ENCODE data around the gene MYEOV. TPM values are rescaled to one million over a fixed set of nuclear protein-coding genes. Genes with fewer than 3 reads are reported as not detected.

MYEOV gene
- total RNA-seq, 1 experiment from 2014 or later = not detected

DNA sequence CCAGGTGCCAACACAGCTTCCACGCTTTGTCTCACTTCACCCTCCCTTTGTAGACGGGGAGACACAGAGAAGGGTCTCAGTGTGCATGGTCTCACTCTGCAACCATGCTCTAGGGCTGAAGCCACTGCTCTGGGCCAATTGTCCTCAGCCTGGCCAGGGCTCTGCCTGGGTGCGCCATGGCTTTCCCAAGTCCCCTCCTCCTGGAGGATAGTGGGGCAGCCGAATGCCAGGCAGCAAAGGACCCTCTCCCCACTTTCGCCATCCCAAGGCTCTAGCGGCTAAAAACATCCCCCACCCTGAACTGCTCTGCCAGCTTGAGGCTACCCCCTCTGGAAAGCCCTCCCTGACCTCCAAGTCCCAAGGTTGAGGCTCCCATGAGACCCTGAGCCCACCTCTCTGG lies 20.4 kb upstream of the MYEOV start:
- intact Hi-C loops (cut with micrococcal nuclease) = no loop called here
- peaks cover 7% of the 10 kb centered on the region for H3K9me3 Mint-ChIP-seq (ENCODE audit: unreplicated experiment)
- H3K27ac Mint-ChIP-seq (ENCODE audit: low read depth, unreplicated experiment) = no peak overlapping the region
- no peak for DNase-seq (ENCODE audit: unreplicated experiment)
- H3K4me3 Mint-ChIP-seq (ENCODE audit: unreplicated experiment) = no peak overlapping the region
- H3K36me3 Mint-ChIP-seq (ENCODE audit: insufficient read depth, unreplicated experiment) = no peaks in the 10 kb centered on the region
- H3K4me1 Mint-ChIP-seq (ENCODE audit: insufficient read depth, unreplicated experiment) = peaks cover 18% of the 10 kb centered on the region
- CTCF ChIA-PET = no interaction called here
- no TSS peak for BruUV-seq (replicated peaks)
- H3K27me3 Mint-ChIP-seq (ENCODE audit: insufficient read depth, unreplicated experiment) = no peaks in the 10 kb centered on the region
- TF ChIP-seq, protein P1, sequence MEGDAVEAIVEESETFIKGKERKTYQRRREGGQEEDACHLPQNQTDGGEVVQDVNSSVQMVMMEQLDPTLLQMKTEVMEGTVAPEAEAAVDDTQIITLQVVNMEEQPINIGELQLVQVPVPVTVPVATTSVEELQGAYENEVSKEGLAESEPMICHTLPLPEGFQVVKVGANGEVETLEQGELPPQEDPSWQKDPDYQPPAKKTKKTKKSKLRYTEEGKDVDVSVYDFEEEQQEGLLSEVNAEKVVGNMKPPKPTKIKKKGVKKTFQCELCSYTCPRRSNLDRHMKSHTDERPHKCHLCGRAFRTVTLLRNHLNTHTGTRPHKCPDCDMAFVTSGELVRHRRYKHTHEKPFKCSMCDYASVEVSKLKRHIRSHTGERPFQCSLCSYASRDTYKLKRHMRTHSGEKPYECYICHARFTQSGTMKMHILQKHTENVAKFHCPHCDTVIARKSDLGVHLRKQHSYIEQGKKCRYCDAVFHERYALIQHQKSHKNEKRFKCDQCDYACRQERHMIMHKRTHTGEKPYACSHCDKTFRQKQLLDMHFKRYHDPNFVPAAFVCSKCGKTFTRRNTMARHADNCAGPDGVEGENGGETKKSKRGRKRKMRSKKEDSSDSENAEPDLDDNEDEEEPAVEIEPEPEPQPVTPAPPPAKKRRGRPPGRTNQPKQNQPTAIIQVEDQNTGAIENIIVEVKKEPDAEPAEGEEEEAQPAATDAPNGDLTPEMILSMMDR (IDR thresholded peaks at IDR 0.05; ENCODE audit: unreplicated experiment) = no peak
- POLR2A ChIA-PET = interaction anchor here (1.0 kb wide), 1 partner anchor 60 kb away, joined by 3 read pairs; no protein-coding TSS in a partner anchor

DNA sequence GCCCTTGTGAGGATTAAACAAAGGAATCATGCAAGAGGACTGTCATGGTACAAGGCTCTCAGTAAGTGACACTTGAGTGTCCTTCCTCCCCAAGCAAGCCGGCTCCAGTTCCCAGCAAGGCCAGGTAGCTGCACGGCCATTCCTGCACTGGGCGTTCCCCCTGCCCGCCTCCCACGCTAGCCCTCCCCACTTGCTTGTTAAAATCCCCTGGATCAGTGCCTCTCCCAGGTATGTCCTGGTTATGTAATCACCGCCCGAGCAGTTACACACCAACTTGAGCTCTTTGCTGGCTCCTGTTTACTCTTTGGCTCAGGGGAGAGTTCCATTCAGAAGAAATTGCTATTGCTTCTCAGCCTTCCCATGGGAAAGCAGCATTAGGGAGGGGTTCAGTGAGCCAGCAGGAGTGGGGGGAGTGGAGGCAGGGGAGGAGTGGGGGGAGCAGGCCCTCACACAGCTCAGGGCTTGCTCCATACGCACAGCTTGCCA lies 19.4 kb upstream of the MYEOV start:
- ChIA-PET CTCF (interaction anchor here (0.6 kb wide), 1 partner anchor 155 kb away, joined by 3 read pairs; no protein-coding TSS in a partner anchor), POLR2A (interaction anchor here (0.5 to 1.3 kb wide), 17 partner anchors 12 to 673 kb away, joined by 3 to 11 read pairs (median 3); partner anchors contain the start of gene CCND1)
- H3K27me3 Mint-ChIP-seq (ENCODE audit: insufficient read depth, unreplicated experiment) = no peaks in the 10 kb centered on the region
- BruUV-seq (replicated peaks) = no TSS peak
- no peak overlapping the region for H3K4me3 Mint-ChIP-seq (ENCODE audit: unreplicated experiment)
- peak; percentile 90 for DNase-seq (ENCODE audit: unreplicated experiment)
- no peak overlapping the region for H3K27ac Mint-ChIP-seq (ENCODE audit: low read depth, unreplicated experiment)
- no peaks in the 10 kb centered on the region for H3K36me3 Mint-ChIP-seq (ENCODE audit: insufficient read depth, unreplicated experiment)
- intact Hi-C loops (cut with micrococcal nuclease) = no loop called here
- TF ChIP-seq, protein P1 (IDR thresholded peaks at IDR 0.05; ENCODE audit: unreplicated experiment) = no peak
- H3K4me1 Mint-ChIP-seq (ENCODE audit: insufficient read depth, unreplicated experiment) = peaks cover 18% of the 10 kb centered on the region
- H3K9me3 Mint-ChIP-seq (ENCODE audit: unreplicated experiment) = peaks cover 7% of the 10 kb centered on the region

DNA sequence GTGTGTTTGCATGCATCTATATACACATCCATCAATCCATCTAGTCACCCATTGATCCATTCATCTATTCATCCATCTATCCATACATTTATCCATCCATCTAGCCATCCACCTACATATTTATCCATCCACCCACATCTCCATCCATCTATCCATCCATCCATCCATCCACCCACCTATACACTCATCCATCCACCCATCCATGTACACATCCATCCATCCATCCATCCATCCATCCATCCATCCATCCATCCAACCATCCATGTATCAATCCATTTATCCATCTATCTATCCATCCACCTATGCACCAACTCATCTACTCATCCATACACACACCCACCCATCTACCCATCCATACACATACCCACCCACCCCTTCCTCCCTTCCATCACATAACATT lies 18.8 kb upstream of the MYEOV start:
- POLR2A ChIA-PET = interaction anchor here (0.7 to 1.3 kb wide), 10 partner anchors 12 to 672 kb away, joined by 3 to 11 read pairs (median 4); partner anchors contain the start of gene CCND1
- Mint-ChIP-seq H3K27ac (ENCODE audit: low read depth, unreplicated experiment) (no peak overlapping the region), H3K36me3 (ENCODE audit: insufficient read depth, unreplicated experiment) (no peaks in the 10 kb centered on the region), H3K9me3 (ENCODE audit: unreplicated experiment) (peaks cover 7% of the 10 kb centered on the region), H3K4me3 (ENCODE audit: unreplicated experiment) (no peak overlapping the region), H3K4me1 (ENCODE audit: insufficient read depth, unreplicated experiment) (peaks cover 18% of the 10 kb centered on the region), H3K27me3 (ENCODE audit: insufficient read depth, unreplicated experiment) (no peaks in the 10 kb centered on the region)
- TF ChIP-seq, protein P1 (IDR thresholded peaks at IDR 0.05; ENCODE audit: unreplicated experiment) = no peak
- BruUV-seq (replicated peaks) = no TSS peak
- DNase-seq (ENCODE audit: unreplicated experiment) = no peak
- CTCF ChIA-PET = no interaction called here
- intact Hi-C loops (cut with micrococcal nuclease) = no loop called here

DNA sequence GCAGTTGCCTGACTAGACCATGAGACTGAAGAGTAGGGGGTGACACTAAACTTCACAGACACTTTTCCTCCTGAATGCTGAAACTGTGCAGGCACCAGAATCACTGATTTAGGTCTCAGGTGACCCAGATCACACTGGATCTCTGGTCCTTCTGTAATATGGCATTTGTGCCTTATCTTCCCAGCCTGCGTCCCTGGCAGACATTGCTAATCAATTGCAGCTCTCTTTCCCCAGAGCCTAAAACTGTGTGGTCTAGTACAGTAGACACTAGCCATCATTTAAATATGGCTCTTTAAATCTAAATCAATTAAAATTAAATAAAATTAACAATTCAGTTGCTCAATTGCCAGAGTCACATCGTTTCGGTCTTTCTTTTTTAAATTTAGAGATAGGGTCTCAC lies 17.8 kb upstream of the MYEOV start:
- no peak overlapping the region for H3K4me3 Mint-ChIP-seq (ENCODE audit: unreplicated experiment)
- no peak overlapping the region for H3K27ac Mint-ChIP-seq (ENCODE audit: low read depth, unreplicated experiment)
- ChIA-PET CTCF (interaction anchor here (1.6 kb wide), 1 partner anchor 144 kb away, joined by 3 read pairs; no protein-coding TSS in a partner anchor), POLR2A (no interaction called here)
- peaks cover 7% of the 10 kb centered on the region for H3K9me3 Mint-ChIP-seq (ENCODE audit: unreplicated experiment)
- H3K27me3 Mint-ChIP-seq (ENCODE audit: insufficient read depth, unreplicated experiment) = no peaks in the 10 kb centered on the region
- H3K36me3 Mint-ChIP-seq (ENCODE audit: insufficient read depth, unreplicated experiment) = no peaks in the 10 kb centered on the region
- no peak for DNase-seq (ENCODE audit: unreplicated experiment)
- no TSS peak for BruUV-seq (replicated peaks)
- H3K4me1 Mint-ChIP-seq (ENCODE audit: insufficient read depth, unreplicated experiment) = peaks cover 18% of the 10 kb centered on the region
- intact Hi-C loops (cut with micrococcal nuclease) = no loop called here
- TF ChIP-seq, protein P1 (IDR thresholded peaks at IDR 0.05; ENCODE audit: unreplicated experiment) = no peak
